ENCODE data around the gene PARD3B.

DNA sequence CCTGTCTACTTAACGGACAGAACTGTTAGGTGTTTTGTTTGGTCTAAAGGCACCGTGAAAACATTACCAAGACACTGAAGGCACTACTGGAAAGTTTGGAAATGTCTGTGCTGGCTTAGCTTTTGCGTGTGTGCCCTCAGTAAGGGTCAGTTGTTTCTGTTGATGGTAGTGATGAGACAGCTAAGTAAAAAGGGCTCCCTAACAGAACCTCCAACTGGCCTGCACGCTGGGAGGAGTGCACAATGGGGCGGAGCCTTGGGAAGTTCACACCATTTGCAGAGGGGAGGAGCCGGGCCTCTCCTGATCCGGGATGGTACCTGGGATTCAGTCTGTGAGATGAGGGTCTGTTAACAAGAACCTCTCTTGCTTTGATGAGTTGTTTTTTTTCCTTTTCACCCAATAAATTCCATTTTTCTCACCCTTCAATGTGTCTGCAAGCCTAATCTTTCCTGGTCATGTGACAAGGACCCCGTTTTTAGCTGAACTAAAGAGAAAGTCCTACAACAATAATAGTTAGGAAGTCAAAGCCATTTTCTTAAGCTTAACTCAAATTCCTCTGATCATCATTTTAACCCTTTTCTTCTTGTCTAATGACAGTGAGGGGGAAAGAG lies 368.7 kb downstream of the PARD3B start:
- TF ChIP-seq, protein P1, sequence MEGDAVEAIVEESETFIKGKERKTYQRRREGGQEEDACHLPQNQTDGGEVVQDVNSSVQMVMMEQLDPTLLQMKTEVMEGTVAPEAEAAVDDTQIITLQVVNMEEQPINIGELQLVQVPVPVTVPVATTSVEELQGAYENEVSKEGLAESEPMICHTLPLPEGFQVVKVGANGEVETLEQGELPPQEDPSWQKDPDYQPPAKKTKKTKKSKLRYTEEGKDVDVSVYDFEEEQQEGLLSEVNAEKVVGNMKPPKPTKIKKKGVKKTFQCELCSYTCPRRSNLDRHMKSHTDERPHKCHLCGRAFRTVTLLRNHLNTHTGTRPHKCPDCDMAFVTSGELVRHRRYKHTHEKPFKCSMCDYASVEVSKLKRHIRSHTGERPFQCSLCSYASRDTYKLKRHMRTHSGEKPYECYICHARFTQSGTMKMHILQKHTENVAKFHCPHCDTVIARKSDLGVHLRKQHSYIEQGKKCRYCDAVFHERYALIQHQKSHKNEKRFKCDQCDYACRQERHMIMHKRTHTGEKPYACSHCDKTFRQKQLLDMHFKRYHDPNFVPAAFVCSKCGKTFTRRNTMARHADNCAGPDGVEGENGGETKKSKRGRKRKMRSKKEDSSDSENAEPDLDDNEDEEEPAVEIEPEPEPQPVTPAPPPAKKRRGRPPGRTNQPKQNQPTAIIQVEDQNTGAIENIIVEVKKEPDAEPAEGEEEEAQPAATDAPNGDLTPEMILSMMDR (IDR thresholded peaks at IDR 0.05), result no peak
- no peak for TF ChIP-seq POLR2A (IDR thresholded peaks at IDR 0.05)
